Sigmoid colon (tissue), 7 donors: ENCODE data around the gene SMPD2. TPM values are rescaled to one million over a fixed set of nuclear protein-coding genes. Genes with fewer than 3 reads are reported as not detected.

ENCODE experiments used
- DNase-seq: peaks from one replicate; pipeline ENCODE4 v3.0.0-alpha.2; 2019
- H3K27ac ChIP-seq, 4 donors: fragments of 200-600 bp; sonication (generic); one replicate each; pipeline ENCODE4 v1.5.1; 2016 to 2019; ENCODE audit warnings: mild to moderate bottlenecking in 1 of 4
- H3K27me3 ChIP-seq, 3 donors: fragments of 200-600 bp; sonication (generic); one replicate each; pipeline ENCODE4 v1.5.1; 2019; ENCODE audit warnings: mild to moderate bottlenecking in 1 of 3
- H3K36me3 ChIP-seq, 4 donors: fragments of 200-600 bp; sonication (generic); one replicate each; pipeline ENCODE4 v1.5.1; 2016 to 2019
- H3K4me1 ChIP-seq, 4 donors: fragments of 200-600 bp; sonication (generic); one replicate each; pipeline ENCODE4 v1.5.1; 2017 to 2019
- H3K4me3 ChIP-seq, 4 donors: fragments of 200-600 bp; sonication (generic); one replicate each; pipeline ENCODE4 v1.5.1; 2017 to 2019; ENCODE audit warnings: mild to moderate bottlenecking in 2 of 4, moderate library complexity in 1 of 4
- H3K9me3 ChIP-seq, 4 donors: fragments of 200-600 bp in 3 of 4; sonication (generic) in 3 of 4; one replicate each; pipeline versions ENCODE4 v1.5.1 to v1.6.1; 2013 to 2019
- EP300 ChIP-seq, 4 donors: sonication (generic); formaldehyde crosslinking; IDR thresholded peaks; one replicate each; pipeline ENCODE4 v1.6.1; 2017; ENCODE audit warnings: antibody characterized with exemption in 4 of 4
- POLR2A ChIP-seq, 2 donors: fragments of 450-650 bp; IDR thresholded peaks; one replicate each; pipeline ENCODE4 v1.6.1; 2016; ENCODE audit warnings: antibody characterized with exemption in 2 of 2, mild to moderate bottlenecking in 2 of 2, moderate library complexity in 2 of 2
- POLR2AphosphoS5 ChIP-seq, 4 donors: sonication (generic); formaldehyde crosslinking; IDR thresholded peaks; one replicate each; pipeline ENCODE4 v1.6.1; 2017; ENCODE audit warnings: antibody characterized with exemption in 4 of 4
- WGBS, 2 donors: extraction: QIAGEN DNeasy Blood & Tissue Kit; methylation state at CpG; one replicate each; pipeline ENCODE4 v1.1.7; 2013; 5-methylcytosine and 5-hydroxymethylcytosine counted together
- intact Hi-C: fragments of 100-400 bp; cut with DNase I; formaldehyde crosslinking; loops from one replicate; pipeline ENCODE4 v1.15.1; 2023
- polyA plus RNA-seq, 3 donors: library from polyadenylated mRNA; stranded (reverse); fragments of 200-250 nt; gene quantifications; one replicate each; pipeline ENCODE4 v1.2.3, GENCODE V29; 2013
- total RNA-seq, 4 donors: library from RNA; depleted of rRNA; stranded (reverse); fragments of >200 nt; gene quantifications; one replicate each; pipeline ENCODE4 v1.1.0, GENCODE V29; 2016
- TF ChIP-seq, protein P1 (sequence below), 4 experiments: fragments of 450-650 bp in 3 of 4; fragments of 200-600 bp in 1 of 4; IDR thresholded peaks; one replicate each; pipeline ENCODE4 v1.5.1; 2016 to 2019; ENCODE audit warnings: antibody characterized with exemption in 4 of 4, mild to moderate bottlenecking in 3 of 4, moderate library complexity in 2 of 4
- donor health status: healthy with polysubstance abuse.
- donor health status: Bipolar disorder and iron deficiency.
- donor health status: healthy.

SMPD2 gene
- total and polyA plus RNA-seq, 7 donors: 2.4 to 19.2 (median 14.4) TPM

DNA sequence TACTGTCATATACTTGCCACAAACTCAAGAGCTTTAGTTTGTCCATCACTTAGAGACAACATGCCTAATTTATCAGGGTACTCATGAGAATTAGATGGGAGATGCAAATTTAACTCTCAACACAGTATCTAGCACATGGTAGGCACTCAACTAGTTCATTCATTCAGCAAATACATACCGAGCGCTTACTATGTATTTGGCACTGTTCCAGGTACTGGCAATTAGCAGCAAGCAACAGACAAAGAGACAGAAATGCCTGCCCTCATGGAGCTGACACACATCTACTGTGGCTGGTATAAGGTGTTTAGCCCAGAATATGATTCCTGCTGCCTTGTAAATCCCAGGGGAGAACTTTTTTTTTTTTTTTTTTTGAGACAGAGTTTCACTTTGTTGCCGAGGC, 10.3 kb downstream of the SMPD2 start:
- Histone ChIP-seq H3K4me3 (no peak overlapping the region), H3K27me3 (no peaks in the 10 kb centered on the region), H3K4me1 (peaks cover 0 to 20% (median 13%) of the 10 kb centered on the region in 4 donors), H3K36me3 (peaks cover 0 to 6% (median 0%) of the 10 kb centered on the region in 4 donors), H3K9me3 (no peaks in the 10 kb centered on the region), H3K27ac (no peak overlapping the region)
- intact Hi-C loops: no loop called here
- 53 to 79% methylated on average over 3 of the region's 3 CpGs for WGBS, 2 donors
- DNase-seq: no peak
- TF ChIP-seq, protein P1, sequence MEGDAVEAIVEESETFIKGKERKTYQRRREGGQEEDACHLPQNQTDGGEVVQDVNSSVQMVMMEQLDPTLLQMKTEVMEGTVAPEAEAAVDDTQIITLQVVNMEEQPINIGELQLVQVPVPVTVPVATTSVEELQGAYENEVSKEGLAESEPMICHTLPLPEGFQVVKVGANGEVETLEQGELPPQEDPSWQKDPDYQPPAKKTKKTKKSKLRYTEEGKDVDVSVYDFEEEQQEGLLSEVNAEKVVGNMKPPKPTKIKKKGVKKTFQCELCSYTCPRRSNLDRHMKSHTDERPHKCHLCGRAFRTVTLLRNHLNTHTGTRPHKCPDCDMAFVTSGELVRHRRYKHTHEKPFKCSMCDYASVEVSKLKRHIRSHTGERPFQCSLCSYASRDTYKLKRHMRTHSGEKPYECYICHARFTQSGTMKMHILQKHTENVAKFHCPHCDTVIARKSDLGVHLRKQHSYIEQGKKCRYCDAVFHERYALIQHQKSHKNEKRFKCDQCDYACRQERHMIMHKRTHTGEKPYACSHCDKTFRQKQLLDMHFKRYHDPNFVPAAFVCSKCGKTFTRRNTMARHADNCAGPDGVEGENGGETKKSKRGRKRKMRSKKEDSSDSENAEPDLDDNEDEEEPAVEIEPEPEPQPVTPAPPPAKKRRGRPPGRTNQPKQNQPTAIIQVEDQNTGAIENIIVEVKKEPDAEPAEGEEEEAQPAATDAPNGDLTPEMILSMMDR (IDR thresholded peaks at IDR 0.05): no peak
- TF ChIP-seq POLR2A (IDR thresholded peaks at IDR 0.05) (no peak), EP300 (IDR thresholded peaks at IDR 0.05) (no peak), POLR2AphosphoS5 (IDR thresholded peaks at IDR 0.05) (no peak)

DNA sequence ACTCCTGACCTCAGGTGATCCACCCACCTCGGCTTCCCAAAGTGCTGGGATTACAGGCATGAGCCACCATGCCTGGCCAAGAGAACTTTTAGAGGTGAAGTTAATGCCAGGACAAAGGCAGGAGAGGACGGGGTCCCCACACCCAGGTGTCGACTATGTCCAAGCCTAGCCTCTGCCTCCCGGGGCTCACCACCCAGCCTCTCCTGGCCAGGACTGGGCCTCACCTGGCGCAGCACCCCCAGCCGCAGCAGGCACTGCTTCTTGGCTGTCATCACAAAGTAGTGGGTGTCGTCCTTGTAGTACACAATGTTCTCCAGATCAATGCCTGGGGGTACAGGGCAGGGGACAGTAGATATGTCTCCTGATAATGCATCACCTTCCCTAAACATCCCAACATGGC, 10.9 kb downstream of the SMPD2 start:
- intact Hi-C loops: no loop called here
- no peak overlapping the region for H3K4me3 ChIP-seq
- WGBS, 2 donors: 95 to 97% methylated on average over 7 of the region's 7 CpGs
- TF ChIP-seq EP300 (IDR thresholded peaks at IDR 0.05) (no peak), POLR2AphosphoS5 (IDR thresholded peaks at IDR 0.05) (no peak), POLR2A (IDR thresholded peaks at IDR 0.05) (no peak)
- TF ChIP-seq, protein P1 (IDR thresholded peaks at IDR 0.05): no peak
- peaks cover 0 to 26% (median 18%) of the 10 kb centered on the region in 4 donors for H3K4me1 ChIP-seq
- no peak overlapping the region for H3K27ac ChIP-seq
- H3K27me3 ChIP-seq: no peaks in the 10 kb centered on the region
- H3K36me3 ChIP-seq: peaks cover 0 to 6% (median 0%) of the 10 kb centered on the region in 4 donors
- no peak for DNase-seq
- no peaks in the 10 kb centered on the region for H3K9me3 ChIP-seq

DNA sequence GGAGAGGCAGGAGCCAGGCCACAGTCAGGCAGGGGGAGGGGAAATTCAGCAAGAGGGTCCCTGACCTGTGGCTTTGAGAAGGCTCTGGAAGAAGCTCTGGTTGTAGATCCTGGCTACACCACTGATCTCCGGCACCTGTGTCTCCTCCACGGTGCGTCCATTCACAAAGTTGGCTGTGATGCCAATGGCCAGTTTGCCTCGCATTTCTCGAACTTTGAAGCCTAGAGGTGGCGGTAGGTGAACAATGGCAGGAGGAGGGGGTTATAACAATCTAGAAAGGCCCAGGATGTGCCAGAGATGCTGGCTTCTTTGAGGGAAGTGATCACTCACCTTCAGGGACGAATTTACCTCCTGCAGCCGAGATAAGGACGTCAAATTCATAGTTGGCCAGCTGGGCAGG, 11.7 kb downstream of the SMPD2 start:
- intact Hi-C loops: no loop called here
- peaks cover 0 to under 1% (median 0%) of the 10 kb centered on the region in 4 donors for H3K36me3 ChIP-seq
- WGBS, 2 donors: 89 to 92% methylated on average over 9 of the region's 9 CpGs

DNA sequence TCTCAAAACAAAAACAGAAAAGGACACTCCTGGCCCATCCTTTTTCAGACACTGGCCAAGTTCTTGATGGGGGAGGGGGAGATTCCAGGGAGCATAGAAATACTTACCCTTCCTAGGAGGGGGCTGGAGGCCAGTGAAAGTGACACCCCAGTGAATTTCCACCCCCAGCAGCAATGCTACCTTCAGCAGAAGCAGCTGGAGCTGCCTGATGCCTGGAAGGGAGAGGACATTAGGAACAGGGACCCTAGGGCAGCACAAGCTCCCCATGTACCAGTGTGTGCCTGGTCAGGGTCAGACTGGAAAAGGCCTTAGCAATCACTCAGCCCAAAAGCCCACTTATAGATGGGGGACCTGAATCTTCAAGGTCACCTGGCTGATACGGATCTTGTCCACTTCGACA, 12.6 kb downstream of the SMPD2 start:
- TF ChIP-seq POLR2A (IDR thresholded peaks at IDR 0.05) (no peak), EP300 (IDR thresholded peaks at IDR 0.05) (no peak), POLR2AphosphoS5 (IDR thresholded peaks at IDR 0.05) (no peak)
- TF ChIP-seq, protein P1 (IDR thresholded peaks at IDR 0.05): no peak
- Histone ChIP-seq H3K27ac (no peak overlapping the region), H3K36me3 (no peaks in the 10 kb centered on the region), H3K9me3 (no peaks in the 10 kb centered on the region), H3K27me3 (no peaks in the 10 kb centered on the region), H3K4me3 (no peak overlapping the region), H3K4me1 (peaks cover 0 to 32% (median 22%) of the 10 kb centered on the region in 4 donors)
- DNase-seq: no peak
- intact Hi-C loops: no loop called here
- WGBS, 2 donors: 95% methylated on average over 2 of the region's 2 CpGs

More for the DNA sequence above, 11.7 kb downstream of the SMPD2 start:
- DNase-seq: no peak
- no peak overlapping the region for H3K4me3 ChIP-seq
- H3K9me3 ChIP-seq: no peaks in the 10 kb centered on the region
- H3K27ac ChIP-seq: no peak overlapping the region
- TF ChIP-seq POLR2AphosphoS5 (IDR thresholded peaks at IDR 0.05): no peak
- TF ChIP-seq EP300 (IDR thresholded peaks at IDR 0.05): no peak
- TF ChIP-seq, protein P1 (IDR thresholded peaks at IDR 0.05): no peak
- TF ChIP-seq POLR2A (IDR thresholded peaks at IDR 0.05): no peak
- H3K4me1 ChIP-seq: peaks cover 0 to 32% (median 22%) of the 10 kb centered on the region in 4 donors
- no peaks in the 10 kb centered on the region for H3K27me3 ChIP-seq
